Smooth muscle cell (in vitro differentiated cells): ENCODE data around the gene ERP44. TPM values are rescaled to one million over a fixed set of nuclear protein-coding genes. Genes with fewer than 3 reads are reported as not detected.
"Not testable (repeated sequence)": the region's sequence is repeated elsewhere in the genome, so short reads cannot be mapped to it uniquely, and the experiment has no call there.

Source experiments
- DNase-seq: peaks from one replicate; lab custom pipeline; 2025; ENCODE audit not compliant: unreplicated experiment; lab: John Stamatoyannopoulos, UW
- H2AFZ ChIP-seq: fragments of 200-600 bp; sonication (generic); 2 replicates; pipeline ENCODE4 v1.6.0; 2016; ENCODE audit warnings: antibody characterized with exemption, low read depth, mild to moderate bottlenecking
- H3F3A ChIP-seq: fragments of 200-600 bp; sonication (generic); 2 replicates; pipeline ENCODE4 v1.6.0; 2017; ENCODE audit warnings: antibody characterized with exemption, low read depth
- H3K27ac ChIP-seq: fragments of 200-600 bp; sonication (generic); 2 replicates; pipeline ENCODE4 v1.5.1; 2016; ENCODE audit warnings: low read depth, mild to moderate bottlenecking
- H3K27me3 ChIP-seq: fragments of 200-600 bp; sonication (generic); 2 replicates; pipeline ENCODE4 v1.6.1; 2016; ENCODE audit warnings: low read depth, mild to moderate bottlenecking
- H3K36me3 ChIP-seq: fragments of 200-600 bp; sonication (generic); 2 replicates; pipeline ENCODE4 v1.5.1; 2016; ENCODE audit warnings: low read depth
- H3K4me1 ChIP-seq: fragments of 200-600 bp; sonication (generic); 2 replicates; pipeline ENCODE4 v1.5.1; 2016; ENCODE audit warnings: low read depth
- H3K4me2 ChIP-seq: fragments of 200-600 bp; sonication (generic); 2 replicates; pipeline ENCODE4 v1.6.0; 2016; ENCODE audit warnings: mild to moderate bottlenecking
- H3K4me3 ChIP-seq: fragments of 200-600 bp; sonication (generic); 2 replicates; pipeline ENCODE4 v1.5.1; 2016; ENCODE audit warnings: mild to moderate bottlenecking
- H3K79me2 ChIP-seq: fragments of 200-600 bp; sonication (generic); 2 replicates; pipeline ENCODE4 v1.6.0; 2016; ENCODE audit warnings: low read depth, mild to moderate bottlenecking
- H3K9ac ChIP-seq: fragments of 200-600 bp; sonication (generic); 2 replicates; pipeline ENCODE4 v1.6.0; 2016; ENCODE audit warnings: low read depth
- H3K9me3 ChIP-seq: fragments of 200-600 bp; sonication (generic); replicated peaks from 2 replicates; pipeline ENCODE4 v1.5.1; 2016; ENCODE audit warnings: low read depth
- H4K20me1 ChIP-seq: fragments of 200-600 bp; sonication (generic); 2 replicates; pipeline ENCODE4 v1.6.0; 2016; ENCODE audit warnings: low read depth
- WGBS: methylation state at CpG from one replicate; pipeline ENCODE4 v1.1.7; 2016; ENCODE audit warnings: low lambda C conversion rate; 5-methylcytosine and 5-hydroxymethylcytosine counted together
- polyA plus RNA-seq: library from polyadenylated mRNA; unstranded; fragments of >200 nt; fragmentation: Nextera tagmentation; extraction: Ambion mirVana; gene quantifications from 2 replicates; pipeline ENCODE4 v1.2.1, GENCODE V29; 2016
- total RNA-seq: library from RNA; depleted of rRNA; stranded (reverse); fragments of >200 nt; gene quantifications from 2 replicates; pipeline ENCODE4 v1.2.3, GENCODE V29; 2014
- TF ChIP-seq, protein P1 (sequence below): fragments of 200-600 bp; sonication (generic); IDR thresholded peaks from 2 replicates; pipeline ENCODE4 v1.5.1; 2017; ENCODE audit warnings: borderline replicate concordance, mild to moderate bottlenecking, antibody characterized with exemption; ENCODE audit not compliant: insufficient read depth, poor library complexity, severe bottlenecking

ERP44 gene
- total and polyA plus RNA-seq, 2 experiments from 2014 or later = 32.0 to 38.5 TPM

DNA sequence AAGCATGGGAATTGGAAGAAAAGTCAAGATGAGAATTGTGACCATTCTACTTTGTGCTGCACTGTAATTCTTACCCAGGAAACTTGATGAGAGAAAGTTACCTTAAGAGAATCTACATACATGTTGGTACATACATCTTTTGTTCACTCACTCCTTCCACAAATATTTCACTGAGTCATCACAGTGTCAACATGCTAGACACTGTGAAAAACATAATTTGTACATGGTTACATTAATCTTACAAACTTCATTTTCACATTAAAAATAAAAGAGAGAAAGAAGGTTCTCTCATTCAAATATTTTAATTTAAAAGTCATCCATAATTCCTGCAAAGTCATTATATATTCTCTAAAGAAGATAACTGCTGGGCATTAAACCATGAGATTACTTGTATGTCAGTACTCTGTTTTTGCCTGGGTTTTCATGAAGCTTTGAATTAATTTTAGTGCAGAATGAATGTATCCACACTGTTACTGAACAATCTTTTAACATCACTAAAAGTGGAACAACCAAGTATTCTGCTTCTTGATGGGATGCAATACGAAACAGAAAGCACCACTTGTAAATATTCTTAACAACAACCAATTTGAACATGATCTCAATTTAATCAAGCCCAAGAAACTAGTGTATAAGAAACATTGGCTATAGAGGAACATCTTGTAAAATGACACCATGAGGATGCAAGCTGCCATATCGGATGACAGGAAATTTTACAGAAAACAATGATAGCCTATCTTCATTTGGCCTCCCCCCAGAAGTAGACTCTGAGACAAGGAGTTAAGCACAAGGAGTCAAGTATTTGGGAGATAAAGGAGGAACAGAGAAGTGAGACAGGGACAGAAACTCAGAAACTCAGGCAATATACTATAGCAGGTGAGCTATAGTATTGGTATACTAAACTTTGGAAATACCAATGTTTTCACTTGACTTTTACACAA is 28.4 kb downstream of the ERP44 start:
- Histone ChIP-seq H3K9ac (no peak overlapping the region), H3K79me2 (peaks cover 64% of the 10 kb centered on the region), H3K9me3 (no peaks in the 10 kb centered on the region), H3K4me2 (no peak overlapping the region), H4K20me1 (peaks cover 62% of the 10 kb centered on the region), H3K27me3 (no peaks in the 10 kb centered on the region), H2AFZ (no peak overlapping the region), H3K4me3 (no peak overlapping the region), H3K4me1 (no peaks in the 10 kb centered on the region), H3K27ac (no peak overlapping the region), H3K36me3 (no peaks in the 10 kb centered on the region), H3F3A (peaks cover 6% of the 10 kb centered on the region)
- TF ChIP-seq, protein P1, sequence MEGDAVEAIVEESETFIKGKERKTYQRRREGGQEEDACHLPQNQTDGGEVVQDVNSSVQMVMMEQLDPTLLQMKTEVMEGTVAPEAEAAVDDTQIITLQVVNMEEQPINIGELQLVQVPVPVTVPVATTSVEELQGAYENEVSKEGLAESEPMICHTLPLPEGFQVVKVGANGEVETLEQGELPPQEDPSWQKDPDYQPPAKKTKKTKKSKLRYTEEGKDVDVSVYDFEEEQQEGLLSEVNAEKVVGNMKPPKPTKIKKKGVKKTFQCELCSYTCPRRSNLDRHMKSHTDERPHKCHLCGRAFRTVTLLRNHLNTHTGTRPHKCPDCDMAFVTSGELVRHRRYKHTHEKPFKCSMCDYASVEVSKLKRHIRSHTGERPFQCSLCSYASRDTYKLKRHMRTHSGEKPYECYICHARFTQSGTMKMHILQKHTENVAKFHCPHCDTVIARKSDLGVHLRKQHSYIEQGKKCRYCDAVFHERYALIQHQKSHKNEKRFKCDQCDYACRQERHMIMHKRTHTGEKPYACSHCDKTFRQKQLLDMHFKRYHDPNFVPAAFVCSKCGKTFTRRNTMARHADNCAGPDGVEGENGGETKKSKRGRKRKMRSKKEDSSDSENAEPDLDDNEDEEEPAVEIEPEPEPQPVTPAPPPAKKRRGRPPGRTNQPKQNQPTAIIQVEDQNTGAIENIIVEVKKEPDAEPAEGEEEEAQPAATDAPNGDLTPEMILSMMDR = no peak
- 76% methylated on average over 2 of the region's 2 CpGs for WGBS
- no peak for DNase-seq

GRCh38 chr9:100069068-100069467 is 29.7 kb downstream of the ERP44 start:
- not testable (repeated sequence) for H3K9ac ChIP-seq, H3K27ac ChIP-seq, DNase-seq, H3K9me3 ChIP-seq, H3K36me3 ChIP-seq, H2AFZ ChIP-seq, H3F3A ChIP-seq, H3K4me1 ChIP-seq, H3K4me2 ChIP-seq, H3K27me3 ChIP-seq, H3K4me3 ChIP-seq
- no CpG with 5 or more reads among the region's 3 CpGs for WGBS
- Histone ChIP-seq H3K79me2 (peaks cover 61% of the 10 kb centered on the region), H4K20me1 (peaks cover 60% of the 10 kb centered on the region)

DNA sequence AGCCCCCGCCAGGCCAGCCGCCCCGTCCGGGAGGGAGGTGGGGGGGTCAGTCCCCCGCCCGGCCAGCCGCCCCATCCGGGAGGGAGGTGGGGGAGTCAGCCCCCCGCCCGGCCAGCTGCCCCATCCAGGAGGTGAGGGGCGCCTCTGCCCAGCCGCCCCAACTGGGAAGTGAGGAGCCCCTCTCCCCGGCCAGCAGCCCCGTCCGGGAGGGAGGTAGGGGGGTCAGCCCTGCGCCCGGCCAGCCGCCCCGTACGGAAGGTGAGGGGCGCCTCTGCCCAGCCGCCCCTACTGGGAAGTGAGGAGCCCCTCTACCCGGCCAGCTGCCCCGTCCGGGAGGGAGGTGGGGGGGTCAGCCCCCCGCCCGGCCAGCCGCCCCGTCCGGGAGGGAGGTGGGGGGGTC is 30.8 kb downstream of the ERP44 start:
- H3K4me1 ChIP-seq, H2AFZ ChIP-seq, H3K4me3 ChIP-seq, H3K36me3 ChIP-seq, H3K4me2 ChIP-seq, H3K9me3 ChIP-seq, H3K27me3 ChIP-seq, H3K9ac ChIP-seq, H3F3A ChIP-seq, H3K27ac ChIP-seq, DNase-seq: not testable (repeated sequence)
- WGBS = 94% methylated on average over 9 of the region's 30 CpGs
- Histone ChIP-seq H3K79me2 (peaks cover 62% of the 10 kb centered on the region), H4K20me1 (peaks cover 60% of the 10 kb centered on the region)

- H3K27ac ChIP-seq = peak overlapping the region; percentile 88
Measured at GRCh38 chr9:100066539-100066938, 32.3 kb downstream of the ERP44 start.

More at GRCh38 chr9:100066539-100066938, 32.3 kb downstream of the ERP44 start:
- Histone ChIP-seq H3K36me3 (no peaks in the 10 kb centered on the region), H3K4me2 (no peak overlapping the region), H3K4me3 (no peak overlapping the region), H3K4me1 (peaks cover 6% of the 10 kb centered on the region), H3K9ac (peak overlapping the region; percentile 56), H3K27me3 (no peaks in the 10 kb centered on the region), H3F3A (peaks cover 10% of the 10 kb centered on the region), H4K20me1 (peaks cover 66% of the 10 kb centered on the region), H2AFZ (no peak overlapping the region), H3K9me3 (no peaks in the 10 kb centered on the region), H3K79me2 (peaks cover 61% of the 10 kb centered on the region)
- TF ChIP-seq, protein P1 = no peak
- no peak for DNase-seq
- WGBS = 81% methylated on average over 2 of the region's 2 CpGs
